ENCODE measurements around the gene ARHGAP44. TPM values are rescaled to one million over a fixed set of nuclear protein-coding genes. Genes with fewer than 3 reads are reported as not detected.
A peak's percentile ranks its signal among the peaks of the same experiment; 100 is the strongest.
"Not testable (repeated sequence)": the region's sequence is repeated elsewhere in the genome, so short reads cannot be mapped to it uniquely, and the experiment has no call there.

The ARHGAP44 gene
- total RNA-seq, 1 donor from 2014 or later, result 9.9 TPM

GRCh38 chr17:12877953-12878669, 88.8 kb downstream of the ARHGAP44 start:
- ATAC-seq (no peak), DNase-seq (no peak)
- intact Hi-C loops (cut with micrococcal nuclease), result no loop called here

GRCh38 chr17:12879096-12879495, 89.8 kb downstream of the ARHGAP44 start:
- intact Hi-C loops (cut with micrococcal nuclease); ATAC-seq; DNase-seq: not testable (repeated sequence)

GRCh38 chr17:12883472-12883871, 94.2 kb downstream of the ARHGAP44 start:
- no peak for DNase-seq
- intact Hi-C loops (cut with micrococcal nuclease), result no loop called here
- no peak for ATAC-seq

GRCh38 chr17:12887088-12887487, 97.8 kb downstream of the ARHGAP44 start:
- ATAC-seq, result no peak
- intact Hi-C loops (cut with micrococcal nuclease), result no loop called here
- no peak for DNase-seq

- intact Hi-C loops (cut with micrococcal nuclease), result no loop called here
Observed at GRCh38 chr17:12896180-12896785, 107.0 kb downstream of the ARHGAP44 start.

GRCh38 chr17:12898110-12898509, 108.8 kb downstream of the ARHGAP44 start:
- ATAC-seq, result no peak
- no peak for DNase-seq
- intact Hi-C loops (cut with micrococcal nuclease), result no loop called here

More at GRCh38 chr17:12896180-12896785, 107.0 kb downstream of the ARHGAP44 start:
- ATAC-seq, result no peak
- no peak for DNase-seq

GRCh38 chr17:12899604-12900003, 110.3 kb downstream of the ARHGAP44 start:
- intact Hi-C loops (cut with micrococcal nuclease), result no loop called here
- ATAC-seq (no peak), DNase-seq (no peak)

- DNase-seq (no peak), ATAC-seq (no peak)
- intact Hi-C loops (cut with micrococcal nuclease), result no loop called here
Observed at GRCh38 chr17:12900474-12900873, 111.2 kb downstream of the ARHGAP44 start.

GRCh38 chr17:12902046-12902445, 112.7 kb downstream of the ARHGAP44 start:
- DNase-seq, result no peak
- intact Hi-C loops (cut with micrococcal nuclease), result no loop called here
- no peak for ATAC-seq

GRCh38 chr17:12907477-12907876, 118.2 kb downstream of the ARHGAP44 start:
- DNase-seq, result no peak
- no peak for ATAC-seq
- intact Hi-C loops (cut with micrococcal nuclease), result no loop called here

GRCh38 chr17:12909046-12909445, 119.7 kb downstream of the ARHGAP44 start:
- DNase-seq (no peak), ATAC-seq (no peak)
- intact Hi-C loops (cut with micrococcal nuclease), result no loop called here

GRCh38 chr17:12909511-12909910, 120.2 kb downstream of the ARHGAP44 start:
- intact Hi-C loops (cut with micrococcal nuclease), result no loop called here
- ATAC-seq (no peak), DNase-seq (no peak)

- DNase-seq (no peak), ATAC-seq (no peak)
- intact Hi-C loops (cut with micrococcal nuclease), result no loop called here
Observed at GRCh38 chr17:12911239-12911638, 121.9 kb downstream of the ARHGAP44 start.

- ATAC-seq, result no peak
Observed at GRCh38 chr17:12917399-12917798, 128.1 kb downstream of the ARHGAP44 start.

GRCh38 chr17:12918142-12918541, 128.8 kb downstream of the ARHGAP44 start:
- DNase-seq (no peak), ATAC-seq (no peak)
- intact Hi-C loops (cut with micrococcal nuclease), result no loop called here

More at GRCh38 chr17:12917399-12917798, 128.1 kb downstream of the ARHGAP44 start:
- DNase-seq, result no peak
- intact Hi-C loops (cut with micrococcal nuclease), result no loop called here

GRCh38 chr17:12922120-12922519, 132.8 kb downstream of the ARHGAP44 start:
- DNase-seq, result no peak
- intact Hi-C loops (cut with micrococcal nuclease), result no loop called here
- no peak for ATAC-seq

- ATAC-seq (no peak), DNase-seq (no peak)
- intact Hi-C loops (cut with micrococcal nuclease), result no loop called here
Observed at GRCh38 chr17:12924614-12925013, 135.3 kb downstream of the ARHGAP44 start.

GRCh38 chr17:12927001-12927400, 137.7 kb downstream of the ARHGAP44 start:
- intact Hi-C loops (cut with micrococcal nuclease), result no loop called here
- DNase-seq (no peak), ATAC-seq (no peak)

GRCh38 chr17:12927541-12928425, 138.5 kb downstream of the ARHGAP44 start:
- DNase-seq, result peak; percentile 30
- intact Hi-C loops (cut with micrococcal nuclease), result no loop called here
- ATAC-seq, result peak; percentile 80

GRCh38 chr17:12928736-12929135, 139.4 kb downstream of the ARHGAP44 start:
- peak; percentile 52 for ATAC-seq
- intact Hi-C loops (cut with micrococcal nuclease), result no loop called here
- no peak for DNase-seq
